ENCODE results near the gene SDCCAG8. TPM values are rescaled to one million over a fixed set of nuclear protein-coding genes. Genes with fewer than 3 reads are reported as not detected.

Gene SDCCAG8
- total RNA-seq, 1 donor from 2014 or later = 31.6 TPM

DNA sequence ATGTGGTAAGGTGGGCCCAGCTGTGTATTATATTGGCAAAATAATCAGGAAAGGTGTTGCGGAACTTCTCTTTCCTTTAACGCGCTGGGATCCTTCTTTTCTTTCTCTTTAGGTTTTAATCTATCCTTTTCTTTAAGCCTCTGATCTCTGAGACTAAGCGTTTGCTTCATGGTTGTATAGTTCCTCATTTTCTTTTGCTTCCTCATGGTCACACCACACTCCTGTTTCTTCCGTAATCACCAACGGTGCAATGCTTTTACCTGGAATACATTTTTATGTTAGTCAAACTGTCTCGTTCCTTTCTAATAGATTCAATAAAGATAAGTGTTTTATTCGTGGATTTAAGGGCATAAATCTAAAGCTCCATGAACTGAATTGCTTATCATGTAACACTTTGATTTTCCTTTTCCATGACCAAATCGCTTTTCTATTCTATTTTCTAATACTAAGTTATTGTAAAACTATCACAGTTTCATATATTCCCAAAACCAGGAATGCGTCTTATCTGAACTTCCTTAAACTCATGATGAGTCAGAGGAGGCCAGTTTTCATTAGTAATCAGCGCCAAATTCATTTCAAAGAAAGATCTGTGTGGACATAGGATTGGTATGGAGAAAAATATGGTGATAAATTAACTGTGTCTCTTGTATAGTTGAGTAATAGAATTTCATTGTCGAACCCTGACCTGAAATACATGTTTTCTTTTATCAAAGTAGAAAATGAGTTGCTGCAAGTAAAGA, 12.2 kb downstream of the SDCCAG8 start:
- peaks cover 11% of the 10 kb centered on the region for H3K4me1 Mint-ChIP-seq (ENCODE audit: low read depth)
- DNase-seq (ENCODE audit: low spot score, unreplicated experiment) = no peak
- TF ChIP-seq CTCF (IDR thresholded peaks at IDR 0.05; ENCODE audit: unreplicated experiment) = no peak
- no peak overlapping the region for H3K4me3 Mint-ChIP-seq (ENCODE audit: low read depth)
- H3K27ac Mint-ChIP-seq = peak overlapping the region; percentile 60
- peaks cover 6% of the 10 kb centered on the region for H3K36me3 Mint-ChIP-seq (ENCODE audit: insufficient read depth)
- no peaks in the 10 kb centered on the region for H3K27me3 Mint-ChIP-seq
- no peaks in the 10 kb centered on the region for H3K9me3 Mint-ChIP-seq (ENCODE audit: low read depth)

DNA sequence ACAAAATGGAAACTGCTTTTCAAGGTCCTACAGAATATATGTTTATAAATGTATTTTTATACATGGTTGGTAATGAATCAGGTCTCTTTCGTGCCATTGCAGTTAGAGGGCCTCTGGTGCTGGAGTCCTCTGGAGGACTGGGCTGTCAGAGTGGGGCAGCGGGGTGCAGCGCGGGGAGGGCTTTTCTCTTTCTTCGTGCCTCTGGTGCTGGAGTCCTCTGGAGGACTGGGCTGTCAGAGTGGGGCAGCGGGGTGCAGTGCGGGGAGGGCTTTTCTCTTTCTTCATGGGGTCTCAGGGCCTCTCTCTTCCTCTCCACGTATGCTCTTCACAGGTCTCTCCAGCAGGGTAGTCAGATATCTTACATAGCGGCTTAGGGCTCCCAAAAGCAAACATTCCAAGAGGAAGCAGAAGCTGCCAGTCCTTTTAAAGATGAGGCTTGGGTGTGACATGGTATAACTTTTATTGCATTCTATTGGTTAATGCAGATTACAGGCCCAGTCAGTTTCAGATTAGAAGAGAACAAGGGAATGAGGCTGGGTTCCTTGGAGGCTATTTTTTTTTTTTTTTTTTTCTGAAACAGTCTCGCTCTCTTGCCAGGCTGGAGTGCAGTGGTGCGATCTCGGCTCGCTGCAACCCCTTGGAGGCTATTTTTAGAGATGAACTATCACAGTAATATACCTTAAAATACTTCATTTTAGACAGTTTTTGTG, 13.1 kb downstream of the SDCCAG8 start:
- H3K4me1 Mint-ChIP-seq (ENCODE audit: low read depth) = peaks cover 8% of the 10 kb centered on the region
- peaks cover 7% of the 10 kb centered on the region for H3K36me3 Mint-ChIP-seq (ENCODE audit: insufficient read depth)
- no peak for TF ChIP-seq CTCF (IDR thresholded peaks at IDR 0.05; ENCODE audit: unreplicated experiment)
- no peak overlapping the region for H3K4me3 Mint-ChIP-seq (ENCODE audit: low read depth)
- H3K9me3 Mint-ChIP-seq (ENCODE audit: low read depth) = no peaks in the 10 kb centered on the region
- peak overlapping the region; percentile 88 for H3K27ac Mint-ChIP-seq
- H3K27me3 Mint-ChIP-seq = no peaks in the 10 kb centered on the region
- DNase-seq (ENCODE audit: low spot score, unreplicated experiment) = no peak

DNA sequence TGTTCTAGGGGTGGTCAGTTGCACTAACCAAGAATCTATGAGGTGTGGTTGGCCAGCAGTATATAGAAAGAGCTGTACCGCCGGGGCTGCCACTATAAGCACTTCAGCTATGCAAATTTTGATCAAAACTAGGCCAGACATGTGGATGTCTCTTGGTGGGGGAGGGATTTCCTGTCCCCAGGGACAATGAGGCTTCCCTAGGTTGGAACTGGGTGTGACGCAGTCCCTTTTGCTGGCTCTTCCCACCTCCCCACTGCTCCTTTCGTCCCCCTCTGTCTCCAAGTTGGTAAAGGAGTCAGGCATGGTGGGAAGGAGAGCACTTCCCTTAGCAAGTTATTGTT, 13.6 kb downstream of the SDCCAG8 start:
- H3K4me1 Mint-ChIP-seq (ENCODE audit: low read depth) = peaks cover 8% of the 10 kb centered on the region
- DNase-seq (ENCODE audit: low spot score, unreplicated experiment) = no peak
- H3K4me3 Mint-ChIP-seq (ENCODE audit: low read depth) = no peak overlapping the region
- H3K36me3 Mint-ChIP-seq (ENCODE audit: insufficient read depth) = peaks cover 10% of the 10 kb centered on the region
- H3K27ac Mint-ChIP-seq = no peak overlapping the region
- H3K27me3 Mint-ChIP-seq = no peaks in the 10 kb centered on the region
- no peak for TF ChIP-seq CTCF (IDR thresholded peaks at IDR 0.05; ENCODE audit: unreplicated experiment)
- H3K9me3 Mint-ChIP-seq (ENCODE audit: low read depth) = no peaks in the 10 kb centered on the region

- peaks cover 12% of the 10 kb centered on the region for H3K36me3 Mint-ChIP-seq (ENCODE audit: insufficient read depth)
- no peak for DNase-seq (ENCODE audit: low spot score, unreplicated experiment)
Observed at GRCh38 chr1:243270097-243270864, 14.4 kb downstream of the SDCCAG8 start.

More at GRCh38 chr1:243270097-243270864, 14.4 kb downstream of the SDCCAG8 start:
- Mint-ChIP-seq H3K4me3 (ENCODE audit: low read depth) (no peak overlapping the region), H3K27me3 (no peaks in the 10 kb centered on the region), H3K9me3 (ENCODE audit: low read depth) (no peaks in the 10 kb centered on the region), H3K4me1 (ENCODE audit: low read depth) (peaks cover 8% of the 10 kb centered on the region), H3K27ac (no peak overlapping the region)
- no peak for TF ChIP-seq CTCF (IDR thresholded peaks at IDR 0.05; ENCODE audit: unreplicated experiment)
